Adipocyte (in vitro differentiated cells): ENCODE results near the gene ZSWIM6.

ENCODE experiments used
- DNase-seq: peaks from one replicate; pipeline ENCODE4 v3.0.0-alpha.2; 2015; ENCODE audit warnings: low read depth
- H3K27me3 ChIP-seq: replicated peaks from 2 replicates; pipeline ENCODE4 v1.7.0; 2013; ENCODE audit warnings: mild to moderate bottlenecking, low read length, moderate library complexity; ENCODE audit not compliant: control insufficient read depth, insufficient read depth
- H3K36me3 ChIP-seq: 2 replicates; pipeline ENCODE4 v1.7.0; 2013; ENCODE audit warnings: low read length, mild to moderate bottlenecking, moderate library complexity; ENCODE audit not compliant: control insufficient read depth, insufficient read depth, severe bottlenecking
- H3K4me1 ChIP-seq: 2 replicates; pipeline ENCODE4 v1.7.0; 2013; ENCODE audit warnings: mild to moderate bottlenecking, low read length, moderate library complexity; ENCODE audit not compliant: control insufficient read depth, insufficient read depth
- H3K4me3 ChIP-seq: 2 replicates; pipeline ENCODE4 v1.7.0; 2013; ENCODE audit warnings: mild to moderate bottlenecking, low read length, moderate library complexity
- H3K9ac ChIP-seq: 2 replicates; pipeline ENCODE4 v1.7.0; 2013; ENCODE audit warnings: mild to moderate bottlenecking, low read length, moderate library complexity
- H3K9me3 ChIP-seq: 2 replicates; pipeline ENCODE4 v1.7.0; 2013; ENCODE audit warnings: mild to moderate bottlenecking, low read length, moderate library complexity; ENCODE audit not compliant: control insufficient read depth

ZSWIM6 gene

GRCh38 chr5:61352180-61352579, 20.1 kb downstream of the ZSWIM6 start:
- no peaks in the 10 kb centered on the region for H3K9me3 ChIP-seq
- H3K4me3 ChIP-seq = no peak overlapping the region
- H3K9ac ChIP-seq = no peak overlapping the region
- no peak for DNase-seq
- H3K27me3 ChIP-seq = no peaks in the 10 kb centered on the region
- H3K4me1 ChIP-seq = peaks cover 3% of the 10 kb centered on the region
- H3K36me3 ChIP-seq = no peaks in the 10 kb centered on the region

- H3K9me3 ChIP-seq = peaks cover under 1% of the 10 kb centered on the region
- H3K36me3 ChIP-seq = no peaks in the 10 kb centered on the region
- DNase-seq = no peak
- no peaks in the 10 kb centered on the region for H3K4me1 ChIP-seq
- no peak overlapping the region for H3K4me3 ChIP-seq
- H3K27me3 ChIP-seq = no peaks in the 10 kb centered on the region
- no peak overlapping the region for H3K9ac ChIP-seq
These were observed 20.6 kb downstream of the ZSWIM6 start for GRCh38 chr5:61352612-61353156.

DNA sequence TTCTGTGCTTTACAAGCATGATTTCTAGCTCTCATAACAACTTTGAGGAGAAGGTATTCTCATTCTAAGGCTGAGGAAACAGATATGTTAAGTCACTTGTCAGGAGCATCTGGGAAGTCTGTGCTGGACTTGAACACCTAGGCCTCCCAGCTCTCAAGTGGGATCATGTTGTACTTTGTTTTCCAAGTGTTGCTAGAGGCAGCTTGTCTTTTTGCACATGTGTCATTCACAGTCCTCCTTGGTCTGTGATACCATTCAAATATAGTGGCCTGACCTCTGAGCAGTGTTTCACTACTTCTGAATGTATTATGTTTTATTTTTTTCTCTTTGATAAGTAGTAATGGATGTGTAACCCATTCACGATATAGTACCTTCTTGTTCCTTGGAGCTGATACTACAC, 21.2 kb downstream of the ZSWIM6 start:
- no peak overlapping the region for H3K9ac ChIP-seq
- no peak for DNase-seq
- H3K36me3 ChIP-seq = no peaks in the 10 kb centered on the region
- no peaks in the 10 kb centered on the region for H3K4me1 ChIP-seq
- no peak overlapping the region for H3K4me3 ChIP-seq
- no peaks in the 10 kb centered on the region for H3K27me3 ChIP-seq
- H3K9me3 ChIP-seq = peaks cover 4% of the 10 kb centered on the region

DNA sequence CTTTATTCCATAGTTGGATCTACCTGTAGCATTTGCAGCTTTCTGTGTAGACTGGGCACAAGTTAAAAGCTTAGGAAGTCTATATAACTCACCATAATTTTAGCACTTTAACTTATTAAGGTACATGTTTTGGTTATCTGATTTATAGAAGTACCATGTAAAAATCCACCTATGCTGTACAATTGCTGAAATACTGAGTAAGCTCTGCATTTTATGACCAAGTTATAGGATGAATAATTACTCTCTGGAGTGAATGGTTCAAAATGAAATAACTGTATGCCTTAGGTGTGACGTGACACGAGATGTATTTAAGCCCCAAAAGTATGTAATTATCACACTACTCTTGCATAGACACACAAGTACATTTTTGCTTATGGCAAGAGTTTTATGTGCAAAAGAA, 22.1 kb downstream of the ZSWIM6 start:
- H3K4me3 ChIP-seq = no peak overlapping the region
- no peak overlapping the region for H3K9ac ChIP-seq
- no peaks in the 10 kb centered on the region for H3K36me3 ChIP-seq
- H3K27me3 ChIP-seq = no peaks in the 10 kb centered on the region
- H3K9me3 ChIP-seq = peaks cover 4% of the 10 kb centered on the region
- DNase-seq = no peak
- no peaks in the 10 kb centered on the region for H3K4me1 ChIP-seq

DNA sequence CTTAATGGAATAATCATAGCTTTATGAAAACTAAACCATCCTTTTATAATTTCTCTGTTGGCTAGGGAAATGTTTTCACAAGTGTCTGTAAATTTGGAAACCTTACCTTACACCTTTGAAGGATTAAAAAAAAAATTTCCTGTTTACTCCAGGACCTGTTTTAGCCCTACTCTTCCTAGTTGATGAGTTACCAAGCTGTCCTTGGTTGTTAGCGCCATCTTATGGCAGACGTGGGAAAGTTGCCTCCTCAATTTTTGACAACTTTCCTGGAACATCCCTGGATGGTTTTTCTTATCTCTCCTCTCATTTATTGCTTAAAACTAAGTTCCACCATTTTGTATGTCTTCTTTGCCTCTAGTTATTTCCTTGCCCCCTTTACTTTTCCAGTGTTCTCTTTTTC, 25.7 kb downstream of the ZSWIM6 start:
- H3K9me3 ChIP-seq = peaks cover 4% of the 10 kb centered on the region
- DNase-seq = no peak
- H3K4me3 ChIP-seq = no peak overlapping the region
- peaks cover 3% of the 10 kb centered on the region for H3K36me3 ChIP-seq
- H3K9ac ChIP-seq = no peak overlapping the region
- H3K27me3 ChIP-seq = no peaks in the 10 kb centered on the region
- peaks cover 3% of the 10 kb centered on the region for H3K4me1 ChIP-seq

- Histone ChIP-seq H3K4me3 (no peak overlapping the region), H3K9ac (no peak overlapping the region), H3K27me3 (no peaks in the 10 kb centered on the region), H3K9me3 (peaks cover 1% of the 10 kb centered on the region), H3K4me1 (peaks cover 10% of the 10 kb centered on the region), H3K36me3 (peaks cover 3% of the 10 kb centered on the region)
- no peak for DNase-seq
These were observed 30.8 kb downstream of the ZSWIM6 start for GRCh38 chr5:61362796-61363368.

GRCh38 chr5:61363401-61364114, 31.5 kb downstream of the ZSWIM6 start:
- H3K27me3 ChIP-seq = no peaks in the 10 kb centered on the region
- H3K4me3 ChIP-seq = no peak overlapping the region
- H3K4me1 ChIP-seq = peaks cover 10% of the 10 kb centered on the region
- no peak for DNase-seq
- no peak overlapping the region for H3K9ac ChIP-seq
- peaks cover 3% of the 10 kb centered on the region for H3K36me3 ChIP-seq
- H3K9me3 ChIP-seq = no peaks in the 10 kb centered on the region

GRCh38 chr5:61366497-61367240, 34.6 kb downstream of the ZSWIM6 start:
- no peak overlapping the region for H3K4me3 ChIP-seq
- H3K36me3 ChIP-seq = no peaks in the 10 kb centered on the region
- no peak overlapping the region for H3K9ac ChIP-seq
- DNase-seq = no peak
- H3K27me3 ChIP-seq = no peaks in the 10 kb centered on the region
- no peaks in the 10 kb centered on the region for H3K9me3 ChIP-seq
- peaks cover 16% of the 10 kb centered on the region for H3K4me1 ChIP-seq

DNA sequence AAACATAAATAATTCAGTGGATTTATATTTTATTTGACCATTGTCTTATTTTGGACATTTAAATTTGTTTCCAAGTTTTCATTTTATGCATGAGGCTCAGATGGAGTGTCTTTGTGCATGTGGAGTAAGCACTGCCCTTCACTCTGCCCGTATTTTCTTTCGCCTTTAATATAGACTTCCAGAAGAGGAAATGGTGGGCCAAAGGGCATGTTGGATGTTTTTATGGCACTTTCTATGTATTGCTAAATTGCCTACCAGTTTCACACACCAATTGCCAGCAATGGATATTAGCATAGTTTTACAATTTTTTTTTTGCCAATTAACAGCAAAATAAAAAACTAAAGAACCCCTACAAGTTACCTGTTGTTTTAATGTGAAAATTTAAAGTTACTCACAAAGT, 38.4 kb downstream of the ZSWIM6 start:
- no peak overlapping the region for H3K4me3 ChIP-seq
- no peak for DNase-seq
- no peaks in the 10 kb centered on the region for H3K27me3 ChIP-seq
- no peak overlapping the region for H3K9ac ChIP-seq
- H3K9me3 ChIP-seq = no peaks in the 10 kb centered on the region
- no peaks in the 10 kb centered on the region for H3K36me3 ChIP-seq
- peaks cover 9% of the 10 kb centered on the region for H3K4me1 ChIP-seq

GRCh38 chr5:61371474-61371873, 39.4 kb downstream of the ZSWIM6 start:
- Histone ChIP-seq H3K9me3 (no peaks in the 10 kb centered on the region), H3K9ac (no peak overlapping the region), H3K4me3 (no peak overlapping the region), H3K36me3 (no peaks in the 10 kb centered on the region), H3K27me3 (no peaks in the 10 kb centered on the region), H3K4me1 (peaks cover 9% of the 10 kb centered on the region)
- no peak for DNase-seq

GRCh38 chr5:61379677-61380076, 47.6 kb downstream of the ZSWIM6 start:
- H3K4me1 ChIP-seq = no peaks in the 10 kb centered on the region
- H3K4me3 ChIP-seq = no peak overlapping the region
- DNase-seq = no peak
- no peak overlapping the region for H3K9ac ChIP-seq
- no peaks in the 10 kb centered on the region for H3K9me3 ChIP-seq
- no peaks in the 10 kb centered on the region for H3K27me3 ChIP-seq
- no peaks in the 10 kb centered on the region for H3K36me3 ChIP-seq
